HEK293 (cell line): ENCODE data around the gene HSPB6.
A peak's percentile ranks its signal among the peaks of the same experiment; 100 is the strongest.

Experiments used
- CTCF ChIA-PET: fragments of 350-600 bp; formaldehyde crosslinking; extraction: SDS; loops from one replicate; lab custom pipeline; 2021; ENCODE audit warnings: antibody characterized with exemption; lab: Yijun Ruan, JAX
- POLR2A ChIA-PET: fragments of 300-600 bp; formaldehyde crosslinking; extraction: SDS; loops from one replicate; lab custom pipeline; 2020; ENCODE audit warnings: antibody characterized with exemption, inconsistent platforms; lab: Yijun Ruan, JAX
- H3K27ac ChIP-seq: fragments of 200-500 bp; sonication (Bioruptor generic); 2 replicates; pipeline ENCODE4 v1.5.1; 2014; ENCODE audit warnings: low read depth, low read length, control low read depth, inconsistent platforms; ENCODE audit errors: extremely low read depth
- H3K36me3 ChIP-seq, 2 experiments: fragments of 200-500 bp in 1 of 2; sonication (Bioruptor generic) in 1 of 2; 1 replicate in 1 of 2; 2 replicates in 1 of 2; pipeline ENCODE4 v1.5.1; 2014 to 2017; ENCODE audit warnings: inconsistent platforms in 2 of 2, low read length in 2 of 2; ENCODE audit not compliant: control insufficient read depth in 2 of 2, insufficient read depth in 1 of 2
- H3K4me1 ChIP-seq: fragments of 200-500 bp; sonication (Bioruptor generic); 2 replicates; pipeline ENCODE4 v1.5.1; 2014; ENCODE audit warnings: mild to moderate bottlenecking, low read length, inconsistent platforms; ENCODE audit not compliant: control insufficient read depth, insufficient read depth
- H3K4me3 ChIP-seq: 2 replicates; pipeline ENCODE4 v1.5.1; 2011; ENCODE audit warnings: low read depth, mild to moderate bottlenecking, control low read depth, low read length, moderate library complexity
- H3K9me3 ChIP-seq: fragments of 200-500 bp; sonication (Bioruptor generic); 2 replicates; pipeline ENCODE4 v1.5.1; 2014; ENCODE audit warnings: low read depth, low read length, inconsistent platforms; ENCODE audit not compliant: control insufficient read depth, insufficient read depth
- EGR2 ChIP-seq: fragments of 450-650 bp; formaldehyde crosslinking; IDR thresholded peaks from 2 replicates; pipeline ENCODE4 v1.5.1; 2016; ENCODE audit warnings: low read depth, missing biosample characterization, missing genetic modification characterization
- FEZF1 ChIP-seq: fragments of 450-650 bp; formaldehyde crosslinking; IDR thresholded peaks from 2 replicates; pipeline ENCODE4 v1.5.1; 2016; ENCODE audit warnings: missing biosample characterization, missing genetic modification characterization
- GLIS2 ChIP-seq: fragments of 450-650 bp; formaldehyde crosslinking; IDR thresholded peaks from 2 replicates; pipeline ENCODE4 v1.5.1; 2016; ENCODE audit warnings: missing biosample characterization, missing genetic modification characterization
- HOXC10 ChIP-seq: sonication (generic); formaldehyde crosslinking; IDR thresholded peaks from 2 replicates; pipeline ENCODE4 v1.8.1; 2023; ENCODE audit warnings: mild to moderate bottlenecking, missing genetic modification reagents
- IKZF3 ChIP-seq: fragments of 450-650 bp; IDR thresholded peaks from 2 replicates; pipeline ENCODE4 v1.5.0; 2018; ENCODE audit warnings: missing biosample characterization, mild to moderate bottlenecking, missing genetic modification characterization, moderate library complexity
- OSR2 ChIP-seq: fragments of 450-650 bp; formaldehyde crosslinking; IDR thresholded peaks from 2 replicates; pipeline ENCODE4 v1.5.1; 2016; ENCODE audit warnings: missing biosample characterization, missing genetic modification characterization
- SALL2 ChIP-seq: fragments of 450-650 bp; formaldehyde crosslinking; IDR thresholded peaks from 2 replicates; pipeline ENCODE4 v1.5.0; 2017; ENCODE audit warnings: missing biosample characterization, mild to moderate bottlenecking, missing genetic modification characterization, borderline replicate concordance
- TCF7L2 ChIP-seq: IDR thresholded peaks from 2 replicates; pipeline ENCODE4 v1.6.1; 2011; ENCODE audit warnings: low read depth, mild to moderate bottlenecking, inconsistent platforms, low read length, moderate library complexity, borderline replicate concordance
- ZBTB17 ChIP-seq: fragments of 450-650 bp; formaldehyde crosslinking; IDR thresholded peaks from 2 replicates; pipeline ENCODE4 v1.5.1; 2016; ENCODE audit warnings: missing biosample characterization, missing genetic modification characterization
- ZBTB48 ChIP-seq: fragments of 450-650 bp; formaldehyde crosslinking; IDR thresholded peaks from 2 replicates; pipeline ENCODE4 v1.5.1; 2016; ENCODE audit warnings: missing biosample characterization, missing genetic modification characterization
- ZBTB8A ChIP-seq: fragments of 450-650 bp; formaldehyde crosslinking; IDR thresholded peaks from 2 replicates; pipeline ENCODE4 v1.5.1; 2016; ENCODE audit warnings: missing biosample characterization, missing genetic modification characterization
- ZFHX2 ChIP-seq: fragments of 450-650 bp; formaldehyde crosslinking; conservative IDR thresholded peaks from 2 replicates; pipeline ENCODE4 v1.5.1; 2016; ENCODE audit warnings: missing biosample characterization, missing genetic modification characterization
- ZIC2 ChIP-seq: fragments of 450-650 bp; formaldehyde crosslinking; IDR thresholded peaks from 2 replicates; pipeline ENCODE4 v1.5.1; 2016; ENCODE audit warnings: missing biosample characterization, missing genetic modification characterization
- ZNF112 ChIP-seq: fragments of 450-650 bp; formaldehyde crosslinking; IDR thresholded peaks from 2 replicates; pipeline ENCODE4 v1.5.0; 2017; ENCODE audit warnings: missing biosample characterization, missing genetic modification characterization
- ZNF155 ChIP-seq: fragments of 450-650 bp; formaldehyde crosslinking; IDR thresholded peaks from 2 replicates; pipeline ENCODE4 v1.5.1; 2016; ENCODE audit warnings: missing biosample characterization, missing genetic modification characterization
- ZNF214 ChIP-seq: fragments of 450-650 bp; formaldehyde crosslinking; IDR thresholded peaks from 2 replicates; pipeline ENCODE4 v1.5.1; 2017; ENCODE audit warnings: missing biosample characterization, mild to moderate bottlenecking, missing genetic modification characterization, borderline replicate concordance
- ZNF341 ChIP-seq: fragments of 450-650 bp; formaldehyde crosslinking; IDR thresholded peaks from 2 replicates; pipeline ENCODE4; 2016; ENCODE audit warnings: low read depth, missing biosample characterization, missing genetic modification characterization
- ZNF354C ChIP-seq: fragments of 450-650 bp; formaldehyde crosslinking; IDR thresholded peaks from 2 replicates; pipeline ENCODE4 v1.5.1; 2016; ENCODE audit warnings: missing biosample characterization, missing genetic modification characterization, low read depth, borderline replicate concordance
- ZNF473 ChIP-seq: fragments of 450-650 bp; formaldehyde crosslinking; IDR thresholded peaks from 2 replicates; pipeline ENCODE4 v1.5.1; 2017; ENCODE audit warnings: missing biosample characterization, missing genetic modification characterization
- ZNF521 ChIP-seq: fragments of 450-650 bp; formaldehyde crosslinking; IDR thresholded peaks from 2 replicates; pipeline ENCODE4 v1.5.1; 2017; ENCODE audit warnings: missing biosample characterization, mild to moderate bottlenecking, missing genetic modification characterization
- ZNF561 ChIP-seq: fragments of 450-650 bp; IDR thresholded peaks from 2 replicates; pipeline ENCODE4 v1.5.1; 2018; ENCODE audit warnings: missing biosample characterization, missing genetic modification characterization, borderline replicate concordance
- ZNF660 ChIP-seq: fragments of 450-650 bp; IDR thresholded peaks from 2 replicates; pipeline ENCODE4 v1.5.1; 2018; ENCODE audit warnings: missing biosample characterization, mild to moderate bottlenecking, missing genetic modification characterization
- ZNF701 ChIP-seq: fragments of 450-650 bp; formaldehyde crosslinking; IDR thresholded peaks from 2 replicates; pipeline ENCODE4 v1.5.1; 2016; ENCODE audit warnings: missing biosample characterization, missing genetic modification characterization
- ZNF830 ChIP-seq: fragments of 450-650 bp; IDR thresholded peaks from 2 replicates; pipeline ENCODE4 v1.5.0; 2018; ENCODE audit warnings: missing biosample characterization, missing genetic modification characterization, low read depth, mild to moderate bottlenecking, moderate library complexity
- TF ChIP-seq, protein P1 (sequence below): fragments of 450-650 bp; formaldehyde crosslinking; IDR thresholded peaks from 2 replicates; pipeline ENCODE4 v1.5.1; 2016; ENCODE audit warnings: missing biosample characterization, missing genetic modification characterization
- TF ChIP-seq, protein P2 (sequence below): fragments of 450-650 bp; formaldehyde crosslinking; IDR thresholded peaks from 2 replicates; pipeline ENCODE4 v1.5.1; 2016; ENCODE audit warnings: missing biosample characterization, missing genetic modification characterization
- TF ChIP-seq, protein P3 (sequence below): fragments of 450-650 bp; formaldehyde crosslinking; IDR thresholded peaks from 2 replicates; pipeline ENCODE4 v1.5.1; 2016; ENCODE audit warnings: missing biosample characterization, missing genetic modification characterization

The HSPB6 gene

DNA sequence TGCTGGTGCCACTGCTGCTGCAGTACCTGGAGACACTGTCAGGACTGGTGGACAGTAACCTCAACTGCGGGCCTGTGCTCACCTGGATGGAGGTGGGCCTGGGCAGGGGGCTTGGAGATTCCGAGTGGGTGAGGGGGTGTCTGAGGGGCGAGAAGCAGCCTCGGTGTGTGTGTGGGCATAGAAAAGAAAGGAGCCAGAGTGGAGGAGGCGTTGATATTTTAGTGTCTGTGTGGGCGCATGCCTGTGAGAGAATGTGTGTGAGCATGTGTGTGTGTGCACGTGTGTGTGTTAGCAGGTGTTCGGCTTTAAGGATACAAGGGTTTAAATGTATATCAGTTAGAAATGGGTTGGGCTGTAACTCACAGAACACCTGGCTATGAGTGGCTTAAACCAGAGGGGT lies 22.2 kb upstream of the HSPB6 start:
- H3K27ac ChIP-seq = no peak overlapping the region
- ChIA-PET CTCF (interaction anchor here (0.7 to 1.4 kb wide), 5 partner anchors 11 to 104 kb away, joined by 3 to 7 read pairs (median 3); no protein-coding TSS in a partner anchor), POLR2A (interaction anchor here (1.1 to 2.1 kb wide), 2 partner anchors 34 to 38 kb away, joined by 7 to 10 read pairs; partner anchors contain the start of genes PSENEN and U2AF1L4)
- H3K36me3 ChIP-seq = peaks cover 38 to 39% of the 10 kb centered on the region in 2 experiments
- TF ChIP-seq ZBTB48 (tag by site-specific recombination) = no peak
- TF ChIP-seq SALL2 (tag by site-specific recombination) = 0 out of 2 replicates have a peak, but pooled peaks have one; percentile 20
- 0 out of 2 replicates have a peak, but pooled peaks have one; percentile 28 for TF ChIP-seq ZNF473 (tag by site-specific recombination)
- no peak for TF ChIP-seq TCF7L2
- no peak for TF ChIP-seq FEZF1 (tag by site-specific recombination)
- peak; percentile 99 for TF ChIP-seq ZFHX2 (tag by site-specific recombination)
- no peak for TF ChIP-seq ZNF341 (tag by site-specific recombination)
- peak; percentile 99 for TF ChIP-seq EGR2 (tag by site-specific recombination)
- peaks cover 17% of the 10 kb centered on the region for H3K4me1 ChIP-seq
- no peak overlapping the region for H3K4me3 ChIP-seq
- H3K9me3 ChIP-seq = no peaks in the 10 kb centered on the region

DNA sequence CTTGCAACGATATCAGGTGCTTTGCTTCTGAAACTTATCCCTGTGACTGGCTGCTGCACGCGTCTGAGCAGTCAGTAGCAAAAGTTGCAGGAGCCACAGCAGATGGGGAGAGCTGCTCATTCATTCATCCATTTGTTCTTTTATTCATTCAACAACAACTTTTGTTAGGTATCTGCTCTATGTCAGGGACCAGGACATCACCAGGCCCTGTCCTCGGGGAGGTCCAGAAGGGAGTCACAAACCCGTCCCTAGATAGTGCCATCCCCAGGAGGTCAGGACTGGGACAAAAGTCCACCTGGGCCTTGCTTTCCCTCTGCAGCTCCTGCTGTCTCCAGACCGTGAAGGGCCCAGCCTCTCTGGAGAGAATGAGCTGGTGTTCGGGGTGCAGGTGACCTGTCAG lies 21.1 kb upstream of the HSPB6 start:
- Histone ChIP-seq H3K36me3 (peaks cover 32 to 38% of the 10 kb centered on the region in 2 experiments), H3K4me1 (peaks cover 17% of the 10 kb centered on the region), H3K9me3 (no peaks in the 10 kb centered on the region), H3K27ac (no peak overlapping the region), H3K4me3 (no peak overlapping the region)
- TF ChIP-seq ZNF561 (tag by site-specific recombination) (no peak), ZBTB8A (tag by site-specific recombination) (no peak), OSR2 (tag by site-specific recombination) (no peak), HOXC10 (CRISPR knock-in tag) (no peak), IKZF3 (tag by site-specific recombination) (no peak), ZNF112 (no peak), ZNF521 (tag by site-specific recombination) (no peak)
- TF ChIP-seq, protein P1, sequence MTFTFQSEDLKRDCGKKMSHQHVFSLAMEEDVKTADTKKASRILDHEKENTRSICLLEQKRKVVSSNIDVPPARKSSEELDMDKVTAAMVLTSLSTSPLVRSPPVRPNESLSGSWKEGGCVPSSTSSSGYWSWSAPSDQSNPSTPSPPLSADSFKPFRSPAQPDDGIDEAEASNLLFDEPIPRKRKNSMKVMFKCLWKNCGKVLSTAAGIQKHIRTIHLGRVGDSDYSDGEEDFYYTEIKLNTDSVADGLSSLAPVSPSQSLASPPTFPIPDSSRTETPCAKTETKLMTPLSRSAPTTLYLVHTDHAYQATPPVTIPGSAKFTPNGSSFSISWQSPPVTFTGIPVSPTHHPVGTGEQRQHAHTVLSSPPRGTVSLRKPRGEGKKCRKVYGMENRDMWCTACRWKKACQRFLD = no peak
- TF ChIP-seq, protein P2, sequence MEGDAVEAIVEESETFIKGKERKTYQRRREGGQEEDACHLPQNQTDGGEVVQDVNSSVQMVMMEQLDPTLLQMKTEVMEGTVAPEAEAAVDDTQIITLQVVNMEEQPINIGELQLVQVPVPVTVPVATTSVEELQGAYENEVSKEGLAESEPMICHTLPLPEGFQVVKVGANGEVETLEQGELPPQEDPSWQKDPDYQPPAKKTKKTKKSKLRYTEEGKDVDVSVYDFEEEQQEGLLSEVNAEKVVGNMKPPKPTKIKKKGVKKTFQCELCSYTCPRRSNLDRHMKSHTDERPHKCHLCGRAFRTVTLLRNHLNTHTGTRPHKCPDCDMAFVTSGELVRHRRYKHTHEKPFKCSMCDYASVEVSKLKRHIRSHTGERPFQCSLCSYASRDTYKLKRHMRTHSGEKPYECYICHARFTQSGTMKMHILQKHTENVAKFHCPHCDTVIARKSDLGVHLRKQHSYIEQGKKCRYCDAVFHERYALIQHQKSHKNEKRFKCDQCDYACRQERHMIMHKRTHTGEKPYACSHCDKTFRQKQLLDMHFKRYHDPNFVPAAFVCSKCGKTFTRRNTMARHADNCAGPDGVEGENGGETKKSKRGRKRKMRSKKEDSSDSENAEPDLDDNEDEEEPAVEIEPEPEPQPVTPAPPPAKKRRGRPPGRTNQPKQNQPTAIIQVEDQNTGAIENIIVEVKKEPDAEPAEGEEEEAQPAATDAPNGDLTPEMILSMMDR (tag by site-specific recombination) = no peak
- POLR2A ChIA-PET = interaction anchor here (1.1 to 2.1 kb wide), 3 partner anchors 30 to 37 kb away, joined by 7 to 10 read pairs (median 7); partner anchors contain the start of genes LIN37, PSENEN and U2AF1L4
- CTCF ChIA-PET = interaction anchor here (0.6 to 2.6 kb wide), 6 partner anchors 13 to 423 kb away, joined by 3 to 8 read pairs (median 3); no protein-coding TSS in a partner anchor

DNA sequence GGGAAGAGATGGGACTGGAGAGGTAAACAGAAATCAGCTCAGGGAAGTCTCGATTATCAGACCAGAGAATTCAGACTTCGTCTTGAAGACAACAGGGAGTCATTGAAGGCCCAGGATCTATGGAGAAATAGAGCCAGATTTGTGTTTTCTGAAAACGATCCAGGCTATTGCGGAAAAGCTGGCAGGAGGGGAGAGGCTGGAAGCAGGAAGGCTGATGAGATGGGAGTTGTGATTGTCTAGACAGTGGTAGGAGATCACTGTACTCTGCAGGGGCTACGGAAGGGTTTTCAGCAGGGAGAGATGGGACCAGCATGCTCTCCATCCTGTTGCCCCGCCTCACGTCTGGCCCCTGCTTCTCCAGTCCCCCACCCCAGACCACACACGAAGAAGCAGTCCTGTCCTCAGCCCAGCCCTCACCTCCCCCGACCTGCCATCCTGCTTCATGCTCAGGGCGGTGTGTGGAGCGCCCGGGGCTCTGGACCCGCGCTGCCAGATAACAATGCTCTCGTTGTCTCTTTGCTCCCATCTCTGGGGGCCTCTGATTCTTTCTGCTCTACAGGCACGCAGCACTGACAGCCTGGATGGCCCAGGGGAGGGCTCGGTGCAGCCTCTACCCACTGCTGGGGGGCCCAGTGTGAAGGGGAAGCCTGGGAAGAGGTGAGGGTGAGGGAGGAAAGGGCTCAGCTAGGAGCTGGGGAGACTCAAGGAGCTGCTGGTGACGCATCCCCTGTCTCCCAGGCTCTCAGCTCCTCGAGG lies 20.4 kb upstream of the HSPB6 start:
- POLR2A ChIA-PET = interaction anchor here (0.6 to 2.1 kb wide), 6 partner anchors 10 to 37 kb away, joined by 3 to 10 read pairs (median 6); partner anchors contain the start of gene LIN37
- TF ChIP-seq ZNF660 (tag by site-specific recombination) (no peak), GLIS2 (peak; percentile 28; the same call in 1 of the 2 replicates), ZNF830 (no peak), ZIC2 (0 out of 2 replicates have a peak, but pooled peaks have one; percentile 10), ZNF354C (tag by site-specific recombination) (no peak), ZBTB17 (tag by site-specific recombination) (peak; percentile 56), ZNF155 (no peak), ZNF701 (tag by site-specific recombination) (no peak), ZNF214 (tag by site-specific recombination) (no peak), ZNF112 (no peak)
- TF ChIP-seq, protein P3, sequence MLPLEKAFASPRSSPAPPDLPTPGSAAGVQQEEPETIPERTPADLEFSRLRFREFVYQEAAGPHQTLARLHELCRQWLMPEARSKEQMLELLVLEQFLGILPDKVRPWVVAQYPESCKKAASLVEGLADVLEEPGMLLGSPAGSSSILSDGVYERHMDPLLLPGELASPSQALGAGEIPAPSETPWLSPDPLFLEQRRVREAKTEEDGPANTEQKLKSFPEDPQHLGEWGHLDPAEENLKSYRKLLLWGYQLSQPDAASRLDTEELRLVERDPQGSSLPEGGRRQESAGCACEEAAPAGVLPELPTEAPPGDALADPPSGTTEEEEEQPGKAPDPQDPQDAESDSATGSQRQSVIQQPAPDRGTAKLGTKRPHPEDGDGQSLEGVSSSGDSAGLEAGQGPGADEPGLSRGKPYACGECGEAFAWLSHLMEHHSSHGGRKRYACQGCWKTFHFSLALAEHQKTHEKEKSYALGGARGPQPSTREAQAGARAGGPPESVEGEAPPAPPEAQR = no peak

More for the DNA sequence above, 20.4 kb upstream of the HSPB6 start:
- H3K9me3 ChIP-seq = no peaks in the 10 kb centered on the region
- peaks cover 17% of the 10 kb centered on the region for H3K4me1 ChIP-seq
- H3K4me3 ChIP-seq = no peak overlapping the region
- no peak overlapping the region for H3K27ac ChIP-seq
- peaks cover 32 to 34% of the 10 kb centered on the region in 2 experiments for H3K36me3 ChIP-seq
- CTCF ChIA-PET = interaction anchor here (1.0 to 2.6 kb wide), 3 partner anchors 42 to 267 kb away, joined by 3 to 8 read pairs (median 7); no protein-coding TSS in a partner anchor
